Smooth muscle cell of the brain vasculature (primary cell): Measurements from ENCODE around the gene DGKB.
A peak's percentile ranks its signal among the peaks of the same experiment; 100 is the strongest.
"Not testable (repeated sequence)": the region's sequence is repeated elsewhere in the genome, so short reads cannot be mapped to it uniquely, and the experiment has no call there.

Experiments
- DNase-seq: peaks from one replicate; pipeline ENCODE4 v3.0.0-alpha.2; 2012; ENCODE audit warnings: low read depth, low spot score

DGKB gene

DNA sequence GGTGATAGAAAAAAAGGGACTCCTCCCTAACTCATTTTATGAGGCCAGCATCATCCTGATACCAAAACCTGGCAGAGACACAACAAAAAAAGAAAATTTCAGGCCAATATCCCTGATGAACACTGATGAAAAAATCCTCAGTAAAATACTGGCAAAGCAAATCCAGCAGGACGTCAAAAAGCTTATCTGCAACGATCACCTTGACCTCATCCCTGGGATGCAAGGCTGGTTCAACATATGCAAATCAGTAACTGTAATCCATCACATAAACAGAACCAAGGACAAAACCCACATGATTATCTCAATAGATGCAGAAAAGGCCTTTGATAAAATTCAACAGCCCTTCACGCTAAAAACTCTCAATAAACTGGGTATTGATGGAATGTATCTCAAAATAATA lies 440.8 kb downstream of the DGKB start:
- not testable (repeated sequence) for DNase-seq

DNA sequence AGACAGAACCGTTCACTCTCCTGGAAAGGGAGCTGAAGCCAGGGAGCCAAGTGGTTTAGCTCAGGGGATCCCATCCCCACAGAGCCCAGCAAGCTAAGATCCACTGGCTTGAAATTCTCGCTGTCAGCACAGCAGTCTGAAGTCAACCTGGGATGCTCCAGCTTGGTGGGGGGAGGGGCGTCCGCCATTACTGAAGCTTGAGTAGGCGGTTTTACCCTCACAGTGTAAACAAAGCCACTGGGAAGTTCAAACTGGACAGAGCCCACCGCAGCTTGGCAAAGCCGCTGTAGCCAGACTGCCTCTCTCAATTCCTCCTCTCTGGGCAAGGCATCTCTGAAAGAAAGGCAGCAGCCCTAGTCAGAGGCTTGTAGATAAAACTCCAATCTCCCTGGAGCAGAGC lies 443.7 kb downstream of the DGKB start:
- not testable (repeated sequence) for DNase-seq

DNA sequence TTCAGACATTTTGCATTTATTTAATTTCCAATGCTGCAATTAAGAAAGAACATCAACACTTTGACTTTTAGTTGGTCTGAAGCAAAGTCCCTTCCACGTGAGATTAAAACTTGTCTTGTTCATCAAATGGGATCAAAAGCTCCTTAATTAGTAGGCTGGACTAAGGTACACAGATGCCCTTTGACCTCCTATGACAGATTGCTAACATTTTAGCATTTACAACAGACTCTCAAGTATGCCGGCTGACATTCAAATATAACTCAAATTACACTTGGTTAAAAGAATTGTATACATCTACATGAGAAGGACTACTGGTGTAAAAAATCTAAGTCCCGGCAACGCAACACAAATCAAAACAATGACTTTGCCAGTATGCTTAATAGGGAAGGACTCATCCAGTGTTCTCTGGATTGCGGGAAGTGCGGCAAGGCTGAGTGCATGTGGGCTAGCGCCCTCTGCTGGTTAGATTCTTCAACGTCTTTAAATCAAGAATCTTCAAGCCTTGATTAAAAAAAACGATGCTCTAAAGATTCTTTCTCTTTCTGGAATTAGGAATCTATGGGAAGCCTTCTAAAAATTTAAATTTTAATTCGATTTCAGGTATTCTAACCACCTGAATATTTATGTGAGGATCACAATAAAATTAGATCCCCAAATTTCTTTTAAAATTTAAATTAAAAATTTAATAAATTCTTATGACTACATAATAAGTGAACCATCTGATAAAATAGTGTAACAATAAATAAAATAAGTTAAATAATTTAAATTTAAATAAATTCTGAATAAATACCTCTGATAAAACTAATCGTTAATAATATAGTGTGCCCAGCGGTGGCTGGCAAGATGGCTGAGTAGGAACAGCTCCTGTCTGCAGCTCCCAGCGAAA lies 444.7 kb downstream of the DGKB start:
- DNase-seq: peak; percentile 78

DNA sequence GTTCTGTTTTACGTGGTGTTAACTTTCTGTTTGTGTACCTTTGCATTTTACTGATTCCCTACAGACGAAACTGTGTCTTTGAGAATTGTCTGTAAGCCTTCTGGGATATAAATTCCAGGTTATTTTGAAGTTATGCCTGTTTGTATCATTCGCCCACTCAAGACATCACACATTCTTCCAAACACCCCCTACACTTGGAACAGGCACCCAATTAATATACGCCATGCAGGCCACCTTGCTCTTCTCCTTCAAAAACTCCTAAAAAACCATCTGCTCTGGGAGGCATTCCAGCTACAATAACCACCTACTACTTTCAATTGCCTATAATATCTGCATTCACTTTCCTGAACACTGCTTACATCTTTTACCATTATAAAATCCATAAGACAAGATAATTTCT lies 453.3 kb downstream of the DGKB start:
- no peak for DNase-seq

DNA sequence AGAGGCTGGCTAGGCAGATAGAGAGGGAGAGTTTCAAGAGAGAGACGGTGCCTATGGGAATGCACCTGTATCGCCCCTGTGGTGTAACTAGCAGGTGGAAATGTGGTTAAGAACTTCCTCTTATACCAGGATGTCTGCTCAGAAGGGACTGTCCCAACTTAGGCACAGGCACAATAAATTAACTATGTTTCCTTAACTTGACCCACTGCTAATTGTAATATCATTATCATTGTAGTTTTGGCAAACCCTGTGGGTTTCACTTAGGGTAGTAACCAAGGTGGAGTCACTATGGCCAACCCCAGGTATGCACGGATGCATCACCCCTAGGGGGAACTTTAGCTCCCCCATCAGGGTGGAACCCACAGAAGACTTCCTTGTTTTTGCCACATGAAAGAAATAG lies 455.7 kb downstream of the DGKB start:
- no peak for DNase-seq

DNA sequence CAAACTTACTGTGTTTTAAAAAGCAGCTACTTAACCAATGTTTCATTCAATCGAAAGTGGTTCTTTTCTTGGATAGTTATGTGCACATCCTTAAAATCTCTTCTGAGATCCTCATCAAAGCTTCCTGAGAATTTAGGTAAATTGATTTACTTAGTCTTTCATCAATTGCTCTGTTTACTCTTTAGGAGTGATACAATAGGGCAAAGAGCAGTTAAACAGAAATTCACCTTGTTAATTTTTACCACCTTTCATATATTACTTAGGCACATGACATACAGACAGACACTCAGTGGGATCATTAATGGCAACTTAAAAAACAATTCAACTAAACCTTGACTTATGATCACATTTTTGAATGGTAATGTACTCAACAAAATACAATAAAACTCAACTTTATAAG lies 456.3 kb downstream of the DGKB start:
- no peak for DNase-seq

DNA sequence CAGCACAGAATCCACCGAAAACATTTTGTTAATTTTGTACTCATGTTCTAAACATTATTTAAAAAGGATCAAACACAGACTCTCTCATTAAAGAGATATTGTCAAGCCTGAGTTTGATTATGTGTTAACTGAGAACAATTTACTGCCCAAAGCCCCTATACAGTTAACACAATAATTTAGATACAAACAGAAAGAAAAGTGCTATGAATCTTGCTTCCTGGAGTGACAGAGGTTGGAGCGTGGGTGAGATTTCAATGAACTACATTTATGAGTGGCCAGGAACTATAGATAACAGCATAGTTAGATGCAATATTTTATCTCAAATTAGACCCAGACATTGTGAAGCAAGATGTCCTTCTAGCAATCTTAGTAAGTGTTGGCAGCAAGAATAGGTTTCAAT lies 464.2 kb downstream of the DGKB start:
- DNase-seq: no peak

DNA sequence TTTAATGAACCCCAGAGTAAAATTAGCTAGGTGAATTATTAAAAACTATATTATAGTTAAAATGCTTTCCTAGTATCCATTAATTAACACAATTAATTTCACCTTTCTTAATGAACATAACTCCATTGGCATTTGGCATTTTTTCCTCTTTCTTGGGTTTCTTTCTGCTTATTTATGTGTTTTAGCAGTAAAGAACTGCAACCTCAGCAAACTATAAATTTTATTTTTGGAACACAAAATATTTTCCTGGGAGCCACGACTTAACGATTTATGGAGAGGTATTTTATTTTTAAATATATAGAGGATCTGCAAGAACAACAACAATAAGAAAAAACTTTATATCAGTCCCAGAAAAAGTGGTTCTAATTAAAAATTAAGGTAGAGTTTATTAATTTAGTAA lies 465.7 kb downstream of the DGKB start:
- no peak for DNase-seq

DNA sequence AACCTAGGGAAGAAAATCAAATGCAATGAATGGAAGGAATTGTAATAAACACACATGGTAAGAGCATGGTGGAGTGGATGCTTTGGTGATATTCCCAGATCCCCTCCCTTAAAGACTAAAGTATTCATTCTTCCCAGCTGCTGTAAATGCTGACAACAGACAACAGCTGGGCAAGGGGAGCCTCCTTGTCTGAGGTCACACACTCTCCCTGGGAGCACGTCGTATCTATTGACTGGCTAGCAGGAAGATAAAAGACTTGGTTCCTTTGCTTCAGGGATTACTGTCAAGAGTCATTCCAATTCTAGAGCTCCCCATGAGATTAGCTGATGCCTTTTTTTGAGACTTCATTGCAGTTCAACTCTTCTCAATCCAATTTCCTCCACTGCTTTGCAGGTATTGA lies 469.6 kb downstream of the DGKB start:
- DNase-seq: no peak

DNA sequence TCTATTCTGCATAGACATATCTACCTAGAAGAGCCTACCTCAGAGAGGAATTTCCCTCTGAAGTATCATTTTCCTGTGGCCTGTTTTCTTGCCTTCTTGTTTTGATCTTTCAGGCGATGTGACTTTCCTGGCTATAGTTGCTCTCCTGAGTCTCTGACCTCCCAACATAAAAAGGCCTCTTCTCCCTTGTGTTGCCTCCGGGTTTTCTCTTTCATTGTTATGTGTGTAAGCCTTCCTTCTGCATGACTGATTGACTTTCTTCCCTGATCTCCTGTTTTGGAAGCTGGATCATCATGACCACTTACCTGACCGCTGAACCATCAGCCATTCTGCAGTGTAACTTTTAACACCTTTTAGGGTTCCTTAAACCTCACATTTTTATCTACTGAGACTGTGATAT lies 471.6 kb downstream of the DGKB start:
- DNase-seq: no peak

DNA sequence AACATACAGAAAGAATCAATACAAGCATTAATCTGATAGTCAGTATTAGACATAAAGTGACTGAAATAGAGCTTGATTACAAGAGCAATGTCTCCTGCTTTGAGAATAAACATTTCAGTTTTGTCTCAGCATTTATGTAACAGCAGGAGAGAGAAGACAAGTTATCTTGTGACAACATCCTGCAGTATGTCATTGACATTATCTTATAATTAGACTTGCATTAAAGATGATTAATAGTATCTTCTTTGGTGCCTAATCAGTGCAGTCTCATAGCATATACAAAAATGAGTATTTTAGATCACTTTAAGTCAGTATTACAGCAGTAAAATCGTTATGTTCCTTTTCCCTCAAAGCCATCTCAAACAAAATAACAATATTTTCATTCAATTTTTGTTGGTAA lies 477.0 kb downstream of the DGKB start:
- no peak for DNase-seq

DNA sequence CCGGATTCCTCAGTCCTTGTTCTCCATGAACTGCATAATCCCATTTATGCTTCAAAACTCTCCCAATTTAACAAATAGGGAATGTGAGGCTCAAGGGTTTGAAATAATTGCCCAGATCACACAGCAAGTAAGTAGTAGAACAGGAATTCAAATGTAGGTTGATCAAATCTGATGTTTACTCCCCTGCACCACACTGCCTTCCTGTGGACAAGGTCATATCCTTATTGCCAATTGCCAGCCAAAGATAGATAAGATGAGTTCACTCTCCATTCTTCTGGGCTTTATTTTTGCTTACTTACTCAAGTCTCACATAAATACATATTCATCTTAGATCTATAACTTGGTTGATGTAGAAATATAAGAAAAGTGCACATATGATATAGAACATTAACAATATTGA lies 477.9 kb downstream of the DGKB start:
- no peak for DNase-seq

DNA sequence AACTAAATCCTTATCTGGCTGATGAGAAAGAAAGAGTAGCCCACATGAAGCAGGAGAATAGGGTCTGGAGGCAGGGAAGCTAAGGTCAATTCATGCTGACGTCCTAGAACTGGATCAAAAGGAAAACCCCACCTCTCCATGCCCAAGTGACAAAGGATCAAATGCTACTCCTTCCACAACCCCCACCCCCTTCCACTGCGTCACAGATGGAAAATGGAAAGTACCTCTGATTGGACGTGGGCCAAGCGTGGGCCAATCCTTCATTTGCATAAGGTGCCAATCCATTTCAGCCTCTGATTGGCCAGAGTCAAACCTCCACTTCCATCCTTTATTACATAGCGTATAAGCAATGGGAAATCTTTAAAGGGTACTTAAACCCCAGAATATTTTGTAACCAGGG lies 481.8 kb downstream of the DGKB start:
- no peak for DNase-seq

DNA sequence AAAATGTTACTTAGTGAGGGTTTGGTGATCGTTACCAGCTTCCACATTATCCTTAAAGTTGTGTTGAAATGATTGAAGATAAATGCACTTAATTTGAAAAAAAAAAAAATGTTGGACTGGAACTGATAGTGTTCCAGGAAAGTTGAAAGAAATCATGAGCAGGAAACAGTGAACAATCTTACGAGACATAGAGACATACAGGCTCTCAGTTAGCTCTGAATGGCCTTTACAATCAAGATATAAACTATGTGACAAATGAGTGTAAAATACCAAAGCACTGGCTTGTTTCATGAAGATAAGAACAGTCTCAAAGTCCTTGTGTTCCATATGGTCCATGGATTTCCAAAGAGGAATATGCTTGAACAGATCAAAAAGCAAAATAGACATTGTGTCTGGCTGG lies 483.0 kb downstream of the DGKB start:
- no peak for DNase-seq

DNA sequence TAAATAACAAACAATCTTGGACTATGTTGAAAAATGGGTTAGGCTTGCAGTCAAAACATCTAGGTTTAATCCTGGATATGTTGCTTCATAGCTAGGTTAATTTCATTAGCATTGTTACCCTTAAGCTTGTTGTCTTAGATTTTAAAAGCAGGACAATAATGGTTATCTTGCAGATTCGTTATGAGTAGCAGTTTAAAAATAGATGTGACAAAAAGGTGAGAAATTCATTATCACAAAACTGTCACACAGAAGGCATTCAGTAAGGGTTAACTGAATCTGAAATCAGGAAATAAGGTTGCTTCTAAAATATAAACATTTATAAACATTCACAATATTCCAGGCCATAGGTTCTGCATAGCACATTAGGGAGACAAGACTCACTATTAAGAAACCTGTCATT lies 483.9 kb downstream of the DGKB start:
- no peak for DNase-seq

DNA sequence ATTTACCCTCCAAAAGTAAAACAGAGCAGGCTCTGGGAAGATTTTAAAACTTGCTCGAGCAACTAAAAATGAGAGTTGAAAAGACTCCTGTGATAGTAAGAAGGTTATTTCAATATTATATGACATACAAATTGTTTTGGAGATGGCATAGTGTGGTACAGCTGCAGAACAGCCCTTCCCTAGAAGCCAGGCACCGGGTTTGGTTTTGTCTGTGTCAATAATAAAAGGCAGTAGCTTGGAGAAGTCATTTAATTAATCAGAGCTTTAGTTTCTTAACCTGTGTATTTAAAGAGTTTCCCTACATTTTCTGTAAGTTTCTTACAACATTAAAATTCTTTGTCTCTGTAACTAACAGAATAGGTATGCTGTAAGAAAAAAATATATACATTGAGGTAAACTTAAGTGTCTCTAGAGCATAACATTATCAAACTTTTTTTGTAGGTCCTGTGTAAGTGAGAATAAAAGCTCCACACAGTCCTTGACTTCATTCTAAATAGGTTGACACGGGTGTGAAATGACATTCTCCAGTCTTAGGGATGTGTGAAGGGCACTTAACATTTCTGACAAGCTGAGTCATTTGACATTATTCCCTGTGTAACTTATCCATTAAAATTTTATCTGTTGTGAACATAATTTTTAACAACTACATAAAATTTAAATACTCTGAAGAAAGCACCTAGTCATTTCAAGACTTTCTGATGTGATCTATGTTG lies 488.1 kb downstream of the DGKB start:
- no peak for DNase-seq

DNA sequence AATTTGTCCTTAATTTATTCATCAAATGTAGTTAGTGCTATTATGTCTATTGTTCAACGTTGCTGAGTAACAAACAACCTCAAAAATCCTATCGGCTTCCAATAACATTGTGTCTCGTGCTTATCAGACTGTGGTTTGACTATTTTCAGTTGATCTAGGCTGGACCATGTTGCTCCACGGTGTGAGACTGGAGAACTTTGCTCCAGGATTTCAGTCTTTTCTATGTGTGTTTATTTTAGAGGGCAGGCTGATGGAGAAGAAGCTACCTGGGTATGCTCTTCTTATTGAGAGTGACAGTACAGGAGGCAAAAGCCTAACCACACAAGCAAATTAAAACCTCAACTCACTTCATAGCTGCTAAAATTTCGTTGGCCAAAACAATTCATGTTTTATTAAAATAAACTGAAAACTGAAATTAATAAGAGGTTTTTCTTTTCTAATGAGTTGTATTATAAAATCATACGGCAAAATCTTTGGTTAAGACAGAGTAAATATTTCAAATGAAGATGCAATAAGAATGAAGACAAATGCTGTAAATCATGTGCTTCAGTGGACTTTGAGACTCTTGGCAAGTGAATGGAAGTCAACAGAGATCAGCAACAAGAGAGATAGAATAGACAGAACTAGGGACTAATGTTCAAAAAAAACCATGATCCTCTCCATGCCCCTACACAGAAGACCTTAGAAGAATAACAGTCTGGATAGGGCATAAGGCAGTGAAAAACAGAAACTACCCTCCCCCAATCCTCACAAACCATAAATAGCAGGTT lies 495.1 kb downstream of the DGKB start:
- DNase-seq: no peak

DNA sequence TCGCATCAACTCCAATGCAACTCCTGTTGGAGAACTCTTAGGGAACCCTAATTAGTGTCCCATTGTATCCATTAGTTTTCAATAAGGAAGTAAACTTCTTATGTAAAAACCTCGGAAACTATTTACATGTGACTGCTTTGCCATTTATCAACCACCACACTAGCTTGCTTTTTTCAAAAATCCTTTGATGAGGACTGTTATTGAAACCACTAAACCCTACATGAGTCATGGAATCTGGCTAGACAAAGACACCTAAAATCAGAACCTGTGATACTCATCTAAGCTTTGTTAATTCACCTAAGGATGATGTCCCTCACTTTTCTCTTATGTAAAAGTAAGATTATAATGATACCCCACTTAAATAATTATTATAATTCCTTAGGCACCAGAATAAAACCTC lies 499.0 kb downstream of the DGKB start:
- DNase-seq: no peak

DNA sequence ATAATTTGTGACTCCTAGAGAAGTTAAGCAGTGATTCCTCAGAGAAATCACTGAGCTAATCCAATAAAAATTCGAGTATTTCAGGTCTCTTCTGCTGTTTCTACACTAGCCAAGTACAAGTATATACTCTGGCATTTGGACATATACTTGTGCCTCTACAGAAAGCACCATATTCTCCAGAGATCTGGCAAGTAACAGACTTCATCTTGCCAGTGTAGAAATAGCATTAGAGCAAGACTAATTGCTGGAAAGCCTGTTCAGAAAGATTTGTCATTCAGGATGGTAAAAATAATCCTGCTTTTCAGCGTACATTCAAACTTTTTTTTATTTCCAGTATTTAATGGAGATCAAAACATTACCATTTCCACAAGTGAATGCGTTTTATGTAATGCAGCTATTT lies 502.3 kb downstream of the DGKB start:
- no peak for DNase-seq

DNA sequence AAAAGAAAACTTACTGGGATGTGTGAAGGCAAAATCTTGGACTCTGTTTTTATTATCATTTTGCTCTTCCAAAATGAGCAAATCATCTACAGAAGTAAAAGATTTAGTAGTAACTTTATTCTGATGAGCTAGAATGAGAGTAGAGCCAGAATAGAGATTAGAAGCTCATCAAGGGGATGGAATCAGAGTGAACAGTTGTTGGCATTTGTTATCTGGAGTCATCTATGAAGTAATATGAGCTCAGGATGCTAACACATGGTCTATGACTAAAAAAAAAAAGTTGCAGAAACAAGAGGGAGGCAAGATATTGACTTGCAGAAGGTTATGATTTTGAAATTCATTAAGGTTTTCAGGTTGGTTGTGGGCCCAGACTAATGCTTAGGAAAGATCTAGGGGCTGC lies 504.0 kb downstream of the DGKB start:
- no peak for DNase-seq

DNA sequence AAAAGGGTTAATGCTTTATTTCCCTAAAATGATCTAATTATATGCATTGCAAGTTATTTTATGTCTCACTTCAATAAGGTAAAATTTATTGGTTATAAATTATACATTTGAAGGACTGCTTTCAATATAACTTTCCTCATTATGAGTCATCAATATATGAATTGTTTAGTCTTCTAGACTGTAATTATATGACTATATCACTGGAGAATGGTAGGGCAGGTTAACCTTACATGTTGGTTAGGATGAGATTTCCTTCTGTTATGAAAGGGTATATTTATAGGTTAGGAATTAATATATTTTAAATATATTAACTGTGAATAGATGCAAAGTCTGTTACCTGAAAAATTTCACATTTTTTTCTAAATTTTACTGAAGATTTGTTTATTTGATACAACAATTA lies 506.7 kb downstream of the DGKB start:
- no peak for DNase-seq

DNA sequence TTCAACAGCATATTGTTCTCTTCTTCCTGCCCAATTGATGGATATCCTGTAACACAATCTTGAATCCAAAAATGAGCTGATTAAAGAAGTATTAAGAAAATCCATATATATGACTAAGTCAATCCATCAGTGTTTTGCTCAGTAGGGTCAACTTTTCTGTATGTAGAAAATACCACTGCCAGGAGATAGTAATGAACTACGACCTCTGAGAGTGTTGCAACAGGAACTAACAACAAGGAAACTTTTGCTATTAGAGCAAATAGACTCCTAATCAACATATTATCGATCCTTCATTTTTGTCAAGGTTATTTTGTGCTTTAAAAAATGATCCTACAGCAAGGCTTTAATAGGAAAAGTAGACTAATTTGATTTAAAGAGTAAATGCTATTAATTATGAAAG lies 507.8 kb downstream of the DGKB start:
- no peak for DNase-seq

DNA sequence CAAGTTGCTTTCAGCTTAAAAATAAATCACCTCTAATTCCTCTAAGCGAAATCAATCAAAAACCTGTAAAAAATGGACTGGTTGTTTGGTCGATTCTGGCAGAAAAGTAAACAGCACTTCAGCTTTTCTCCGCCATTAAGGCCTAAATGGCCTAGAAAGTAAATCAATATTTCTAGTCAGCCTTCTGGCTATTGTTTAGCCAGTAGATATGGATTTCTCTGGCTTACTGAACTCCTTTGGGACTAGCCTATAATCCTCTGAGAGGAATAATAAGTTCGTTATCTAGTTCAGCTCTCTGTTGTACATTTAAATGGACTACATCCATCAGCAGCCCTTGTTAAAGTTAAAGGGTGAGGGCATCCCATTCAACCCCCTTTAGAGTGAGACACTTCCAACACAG lies 513.0 kb downstream of the DGKB start:
- no peak for DNase-seq
